OCI-LY7 (cell line): ENCODE data around the gene MSS51. TPM values are rescaled to one million over a fixed set of nuclear protein-coding genes. Genes with fewer than 3 reads are reported as not detected.

Experiments
- BruUV-seq: library from RNA; stranded (reverse); fragments of 400-500 nt; replicated peaks from 2 replicates; lab custom pipeline; 2021; lab: Mats Ljungman, UMichigan
- CTCF ChIA-PET: fragments of 300-600 bp; sonication (Branson Sonifier 250); formaldehyde crosslinking; loops from one replicate; lab custom pipeline; 2022; ENCODE audit warnings: antibody characterized with exemption; ENCODE audit not compliant: unreplicated experiment; lab: Charles Lee
- POLR2A ChIA-PET: fragments of 300-600 bp; sonication (Branson Sonifier 250); formaldehyde crosslinking; loops from one replicate; lab custom pipeline; 2022; ENCODE audit warnings: antibody characterized with exemption; lab: Charles Lee
- DNase-seq: peaks from one replicate; pipeline ENCODE4 v3.0.0-alpha.2; 2015; ENCODE audit warnings: low spot score
- H2AFZ ChIP-seq: fragments of 200-600 bp; sonication (generic), shearing (Covaris generic); 2 replicates; pipeline ENCODE4 v1.6.1; 2014; ENCODE audit warnings: mild to moderate bottlenecking, antibody characterized with exemption, low read length, moderate library complexity
- H3K27ac ChIP-seq: fragments of 200-600 bp; sonication (generic); 2 replicates; pipeline ENCODE4 v1.5.1; 2014; ENCODE audit warnings: mixed run types, low read depth, mild to moderate bottlenecking, moderate library complexity, low read length, inconsistent platforms; ENCODE audit not compliant: poor library complexity, severe bottlenecking
- H3K36me3 ChIP-seq: fragments of 200-600 bp; sonication (generic); 2 replicates; pipeline ENCODE4 v1.6.1; 2014; ENCODE audit warnings: mild to moderate bottlenecking, antibody characterized with exemption, low read length, moderate library complexity, mixed read lengths; ENCODE audit not compliant: insufficient read depth
- H3K4me1 ChIP-seq: fragments of 200-600 bp; sonication (generic); 2 replicates; pipeline ENCODE4 v1.5.1; 2014; ENCODE audit warnings: mild to moderate bottlenecking, low read length; ENCODE audit not compliant: insufficient read depth, poor library complexity, severe bottlenecking
- H3K4me2 ChIP-seq: fragments of 200-600 bp; sonication (generic); 2 replicates; pipeline ENCODE4 v1.6.1; 2014; ENCODE audit warnings: mild to moderate bottlenecking, low read length
- H3K4me3 ChIP-seq: fragments of 200-600 bp; sonication (generic); 2 replicates; pipeline ENCODE4 v1.5.1; 2014; ENCODE audit warnings: mild to moderate bottlenecking, low read depth, low read length; ENCODE audit not compliant: poor library complexity, severe bottlenecking
- H3K79me2 ChIP-seq: fragments of 200-600 bp; sonication (generic); 2 replicates; pipeline ENCODE4 v1.6.1; 2016; ENCODE audit warnings: low read depth, mild to moderate bottlenecking, low read length, moderate library complexity, mixed read lengths; ENCODE audit not compliant: insufficient read depth
- H3K9me2 ChIP-seq: fragments of 200-600 bp; sonication (generic); 2 replicates; pipeline ENCODE4 v1.6.1; 2016; ENCODE audit warnings: mild to moderate bottlenecking, low read length, mixed read lengths; ENCODE audit not compliant: insufficient read depth
- H3K9me3 ChIP-seq: fragments of 200-600 bp; sonication (generic); 2 replicates; pipeline ENCODE4 v1.6.1; 2014; ENCODE audit warnings: mild to moderate bottlenecking, mixed run types, low read length, mixed read lengths
- H4K20me1 ChIP-seq: fragments of 200-600 bp; sonication (generic); 2 replicates; pipeline ENCODE4 v1.6.1; 2014; ENCODE audit warnings: mild to moderate bottlenecking, antibody characterized with exemption, low read length, moderate library complexity, mixed read lengths; ENCODE audit not compliant: insufficient read depth
- EZH2phosphoT487 ChIP-seq: fragments of 200-600 bp; sonication (generic); IDR thresholded peaks from 2 replicates; pipeline ENCODE4 v1.6.1; 2018; ENCODE audit warnings: low read depth, borderline replicate concordance, mild to moderate bottlenecking, mixed run types, antibody characterized with exemption, low read length, moderate library complexity, mixed read lengths
- intact Hi-C: fragments of 100-400 bp; cut with micrococcal nuclease; formaldehyde crosslinking; loops from one replicate; pipeline ENCODE4 v1.10.0; 2022; ENCODE audit not compliant: unreplicated experiment
- total RNA-seq, 2 experiments: library from RNA; depleted of rRNA in 1 of 2; stranded (reverse); fragments of >200 nt in 1 of 2; shearing (Covaris generic) in 1 of 2; gene quantifications; 2 replicates each; pipeline ENCODE4 v1.2.3, GENCODE V29; 2014 to 2022
- TF ChIP-seq, protein P1 (sequence below): fragments of 200-600 bp; sonication (generic); conservative IDR thresholded peaks from 2 replicates; pipeline ENCODE4 v1.5.1; 2014; ENCODE audit warnings: mild to moderate bottlenecking, antibody characterized with exemption, low read length, moderate library complexity, mixed read lengths

MSS51 gene
- total RNA-seq, 2 experiments from 2014 or later = 3.9 to 4.2 TPM

DNA sequence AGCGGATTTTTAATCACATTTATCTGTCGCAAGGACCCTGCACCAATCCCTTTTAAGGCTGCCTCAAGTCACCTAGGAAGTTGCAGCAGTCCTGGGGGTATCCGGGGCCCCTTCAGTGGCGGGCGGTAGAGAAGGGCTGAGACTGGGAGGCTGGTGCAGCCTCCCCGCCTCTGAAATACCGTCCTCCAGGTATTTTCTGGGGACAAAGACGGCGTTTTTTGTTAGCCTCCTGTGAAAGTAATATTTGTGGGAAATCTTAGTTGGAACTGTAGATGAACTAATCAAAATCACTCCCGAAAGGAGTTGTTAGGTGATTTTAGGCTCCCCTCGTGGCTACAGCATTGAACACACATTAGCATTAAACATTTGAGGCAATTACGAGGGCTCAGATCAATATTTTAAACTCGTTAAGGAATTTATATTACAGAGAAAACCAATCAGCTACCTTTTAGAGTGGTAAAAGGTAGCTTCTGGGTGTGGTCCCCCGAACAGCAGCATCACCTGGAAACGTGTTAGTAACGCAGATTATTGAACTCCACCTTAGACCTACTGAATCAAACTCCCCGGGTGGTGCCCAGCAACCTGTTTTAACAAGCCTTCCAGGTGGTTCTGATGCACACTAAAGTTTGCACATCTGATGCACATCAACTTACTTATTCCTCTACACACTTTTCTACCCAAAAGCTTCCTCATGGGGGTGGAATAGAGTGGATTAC, 19.0 kb downstream of the MSS51 start:
- Histone ChIP-seq H3K4me1 (peaks cover 18% of the 10 kb centered on the region), H2AFZ (peak overlapping the region; percentile 89), H3K36me3 (peaks cover 4% of the 10 kb centered on the region; the same call in 1 of the 2 replicates), H4K20me1 (no peaks in the 10 kb centered on the region), H3K4me3 (peak overlapping the region; percentile 77), H3K79me2 (peaks cover 40% of the 10 kb centered on the region), H3K9me3 (no peaks in the 10 kb centered on the region), H3K9me2 (no peaks in the 10 kb centered on the region), H3K4me2 (peak overlapping the region; percentile 77), H3K27ac (peak overlapping the region; percentile 32)
- intact Hi-C loops = no loop called here
- DNase-seq = no peak
- TF ChIP-seq EZH2phosphoT487 = no peak
- TF ChIP-seq, protein P1, sequence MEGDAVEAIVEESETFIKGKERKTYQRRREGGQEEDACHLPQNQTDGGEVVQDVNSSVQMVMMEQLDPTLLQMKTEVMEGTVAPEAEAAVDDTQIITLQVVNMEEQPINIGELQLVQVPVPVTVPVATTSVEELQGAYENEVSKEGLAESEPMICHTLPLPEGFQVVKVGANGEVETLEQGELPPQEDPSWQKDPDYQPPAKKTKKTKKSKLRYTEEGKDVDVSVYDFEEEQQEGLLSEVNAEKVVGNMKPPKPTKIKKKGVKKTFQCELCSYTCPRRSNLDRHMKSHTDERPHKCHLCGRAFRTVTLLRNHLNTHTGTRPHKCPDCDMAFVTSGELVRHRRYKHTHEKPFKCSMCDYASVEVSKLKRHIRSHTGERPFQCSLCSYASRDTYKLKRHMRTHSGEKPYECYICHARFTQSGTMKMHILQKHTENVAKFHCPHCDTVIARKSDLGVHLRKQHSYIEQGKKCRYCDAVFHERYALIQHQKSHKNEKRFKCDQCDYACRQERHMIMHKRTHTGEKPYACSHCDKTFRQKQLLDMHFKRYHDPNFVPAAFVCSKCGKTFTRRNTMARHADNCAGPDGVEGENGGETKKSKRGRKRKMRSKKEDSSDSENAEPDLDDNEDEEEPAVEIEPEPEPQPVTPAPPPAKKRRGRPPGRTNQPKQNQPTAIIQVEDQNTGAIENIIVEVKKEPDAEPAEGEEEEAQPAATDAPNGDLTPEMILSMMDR = peak; percentile 54; the same call in 1 of the 2 replicates
- POLR2A ChIA-PET = interaction anchor here (0.6 kb wide), 1 partner anchor 168 kb away, joined by 3 read pairs; no protein-coding TSS in a partner anchor
- BruUV-seq = TSS peak; percentile 81
- CTCF ChIA-PET = no interaction called here

- ChIA-PET POLR2A (interaction anchor here (0.6 kb wide), 1 partner anchor 167 kb away, joined by 3 read pairs; no protein-coding TSS in a partner anchor), CTCF (no interaction called here)
- H2AFZ ChIP-seq = peak within 1 kb of the TSS; percentile 89
- H3K9me2 ChIP-seq = no peaks in the 10 kb centered on the region
- H3K9me3 ChIP-seq = no peaks in the 10 kb centered on the region
- DNase-seq = peak; percentile 92
- H3K4me2 ChIP-seq = peak within 1 kb of the TSS; percentile 84
- intact Hi-C loops = loop anchor here (2.0 kb wide), 2 partner anchors 81 to 161 kb away; partner anchors contain the start of gene MRPS16
- peak within 1 kb of the TSS; percentile 54 for H3K27ac ChIP-seq
- peaks cover 18% of the 10 kb centered on the region for H3K4me1 ChIP-seq
- 0 out of 2 replicates have a peak, but pooled peaks cover 3% of the 10 kb centered on the region for H4K20me1 ChIP-seq
- H3K4me3 ChIP-seq = peak within 1 kb of the TSS; percentile 77
- H3K79me2 ChIP-seq = peaks cover 47% of the 10 kb centered on the region
- TF ChIP-seq, protein P1 = no peak
- no peak for TF ChIP-seq EZH2phosphoT487
- peaks cover 4% of the 10 kb centered on the region; the same call in 1 of the 2 replicates for H3K36me3 ChIP-seq
- TSS peak; percentile 61 for BruUV-seq
Measured at GRCh38 chr10:73413528-73414229, 19.7 kb downstream of the MSS51 start, which contains the start of gene ANXA7. TSS of gene ANXA7 (minus strand) at chr10:73414058. CDS start at chr10:73400856, 13,202 bp downstream.
